OCI-LY3 (cell line): ENCODE measurements around the gene TNRC6C.

Experiments
- H2AFZ ChIP-seq: fragments of 200-600, 300-600 bp; shearing (Covaris generic); 2 replicates; pipeline ENCODE4 v1.6.0; 2014; ENCODE audit warnings: antibody characterized with exemption, low read depth, low read length
- H3K27ac ChIP-seq: fragments of 200-600, 300-600 bp; sonication (generic); 2 replicates; pipeline ENCODE4 v1.5.1; 2014; ENCODE audit warnings: mild to moderate bottlenecking, low read length, moderate library complexity, mixed read lengths
- H3K27me3 ChIP-seq: fragments of 200-600, 300-600 bp; sonication (generic); 2 replicates; pipeline ENCODE4 v1.6.1; 2014; ENCODE audit warnings: low read depth, low read length, mixed read lengths
- H3K36me3 ChIP-seq: fragments of 200-600, 300-600 bp; sonication (generic); replicated peaks from 2 replicates; pipeline ENCODE3; 2014; ENCODE audit warnings: low read depth, low read length, mixed read lengths
- H3K4me1 ChIP-seq: fragments of 300-600, 200-600 bp; sonication (generic); 2 replicates; pipeline ENCODE4 v1.6.1; 2014; ENCODE audit warnings: low read length, mixed read lengths
- H3K4me2 ChIP-seq: fragments of 200-600, 300-600 bp; sonication (generic); 2 replicates; pipeline ENCODE4 v1.6.1; 2014; ENCODE audit warnings: low read length, mixed read lengths
- H3K4me3 ChIP-seq: fragments of 300-600, 200-600 bp; sonication (generic); 2 replicates; pipeline ENCODE4 v1.5.1; 2014; ENCODE audit warnings: antibody characterized with exemption, mild to moderate bottlenecking, low read length, moderate library complexity
- H3K79me2 ChIP-seq: fragments of 300-600, 200-600 bp; shearing (Covaris generic); 2 replicates; pipeline ENCODE4 v1.6.1; 2014; ENCODE audit warnings: mild to moderate bottlenecking, low read length, mixed read lengths
- H3K9ac ChIP-seq: fragments of 300-600, 200-600 bp; shearing (Covaris generic); 2 replicates; pipeline ENCODE4 v1.6.0; 2014; ENCODE audit warnings: mild to moderate bottlenecking, low read length, moderate library complexity
- H3K9me3 ChIP-seq: fragments of 200-600, 300-600 bp; shearing (Covaris generic); 2 replicates; pipeline ENCODE4 v1.6.1; 2014; ENCODE audit warnings: low read length, mixed read lengths; ENCODE audit not compliant: insufficient read depth
- H4K20me1 ChIP-seq: fragments of 200-600, 300-600 bp; sonication (generic); 2 replicates; pipeline ENCODE4 v1.6.1; 2016; ENCODE audit warnings: low read length, mixed read lengths; ENCODE audit not compliant: insufficient read depth
- EZH2phosphoT487 ChIP-seq: fragments of 200-600 bp; shearing (Covaris generic); IDR thresholded peaks from 2 replicates; pipeline ENCODE4 v1.6.1; 2018; ENCODE audit warnings: antibody characterized with exemption, mixed run types, low read depth
- TF ChIP-seq, protein P1 (sequence below): fragments of 200-600, 300-600 bp; sonication (generic); IDR thresholded peaks from 2 replicates; pipeline ENCODE4 v1.5.1; 2014; ENCODE audit warnings: antibody characterized with exemption, low read length, low read depth

Gene TNRC6C

DNA sequence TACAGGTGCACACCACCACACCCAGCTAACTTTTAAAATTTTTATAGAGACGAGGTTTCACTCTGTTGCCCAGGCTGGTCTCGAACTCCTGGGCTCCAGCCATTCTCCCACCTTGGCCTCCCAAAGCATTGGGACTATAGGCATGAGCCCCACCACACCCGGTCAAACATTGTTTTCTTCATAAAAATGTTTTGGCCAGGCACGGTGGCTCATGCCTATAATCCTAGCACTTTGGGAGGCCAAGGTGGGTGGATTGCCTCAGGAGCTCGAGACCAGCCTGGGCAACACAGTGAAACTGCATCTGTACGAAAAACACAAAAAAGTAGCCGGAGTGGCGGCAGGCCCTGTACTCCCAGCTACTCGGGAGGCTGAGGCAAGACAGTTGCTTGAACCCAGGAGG is 157.9 kb downstream of the TNRC6C start:
- Histone ChIP-seq H4K20me1 (peaks cover 13% of the 10 kb centered on the region; the same call in 1 of the 2 replicates), H3K27me3 (no peaks in the 10 kb centered on the region), H3K36me3 (peaks cover 58% of the 10 kb centered on the region), H3K79me2 (no peaks in the 10 kb centered on the region), H3K4me3 (no peak overlapping the region), H3K4me2 (no peak overlapping the region), H3K27ac (no peak overlapping the region), H3K4me1 (peaks cover 21% of the 10 kb centered on the region), H3K9ac (no peak overlapping the region), H2AFZ (no peak overlapping the region), H3K9me3 (no peaks in the 10 kb centered on the region)
- TF ChIP-seq EZH2phosphoT487 = no peak
- TF ChIP-seq, protein P1, sequence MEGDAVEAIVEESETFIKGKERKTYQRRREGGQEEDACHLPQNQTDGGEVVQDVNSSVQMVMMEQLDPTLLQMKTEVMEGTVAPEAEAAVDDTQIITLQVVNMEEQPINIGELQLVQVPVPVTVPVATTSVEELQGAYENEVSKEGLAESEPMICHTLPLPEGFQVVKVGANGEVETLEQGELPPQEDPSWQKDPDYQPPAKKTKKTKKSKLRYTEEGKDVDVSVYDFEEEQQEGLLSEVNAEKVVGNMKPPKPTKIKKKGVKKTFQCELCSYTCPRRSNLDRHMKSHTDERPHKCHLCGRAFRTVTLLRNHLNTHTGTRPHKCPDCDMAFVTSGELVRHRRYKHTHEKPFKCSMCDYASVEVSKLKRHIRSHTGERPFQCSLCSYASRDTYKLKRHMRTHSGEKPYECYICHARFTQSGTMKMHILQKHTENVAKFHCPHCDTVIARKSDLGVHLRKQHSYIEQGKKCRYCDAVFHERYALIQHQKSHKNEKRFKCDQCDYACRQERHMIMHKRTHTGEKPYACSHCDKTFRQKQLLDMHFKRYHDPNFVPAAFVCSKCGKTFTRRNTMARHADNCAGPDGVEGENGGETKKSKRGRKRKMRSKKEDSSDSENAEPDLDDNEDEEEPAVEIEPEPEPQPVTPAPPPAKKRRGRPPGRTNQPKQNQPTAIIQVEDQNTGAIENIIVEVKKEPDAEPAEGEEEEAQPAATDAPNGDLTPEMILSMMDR = no peak

DNA sequence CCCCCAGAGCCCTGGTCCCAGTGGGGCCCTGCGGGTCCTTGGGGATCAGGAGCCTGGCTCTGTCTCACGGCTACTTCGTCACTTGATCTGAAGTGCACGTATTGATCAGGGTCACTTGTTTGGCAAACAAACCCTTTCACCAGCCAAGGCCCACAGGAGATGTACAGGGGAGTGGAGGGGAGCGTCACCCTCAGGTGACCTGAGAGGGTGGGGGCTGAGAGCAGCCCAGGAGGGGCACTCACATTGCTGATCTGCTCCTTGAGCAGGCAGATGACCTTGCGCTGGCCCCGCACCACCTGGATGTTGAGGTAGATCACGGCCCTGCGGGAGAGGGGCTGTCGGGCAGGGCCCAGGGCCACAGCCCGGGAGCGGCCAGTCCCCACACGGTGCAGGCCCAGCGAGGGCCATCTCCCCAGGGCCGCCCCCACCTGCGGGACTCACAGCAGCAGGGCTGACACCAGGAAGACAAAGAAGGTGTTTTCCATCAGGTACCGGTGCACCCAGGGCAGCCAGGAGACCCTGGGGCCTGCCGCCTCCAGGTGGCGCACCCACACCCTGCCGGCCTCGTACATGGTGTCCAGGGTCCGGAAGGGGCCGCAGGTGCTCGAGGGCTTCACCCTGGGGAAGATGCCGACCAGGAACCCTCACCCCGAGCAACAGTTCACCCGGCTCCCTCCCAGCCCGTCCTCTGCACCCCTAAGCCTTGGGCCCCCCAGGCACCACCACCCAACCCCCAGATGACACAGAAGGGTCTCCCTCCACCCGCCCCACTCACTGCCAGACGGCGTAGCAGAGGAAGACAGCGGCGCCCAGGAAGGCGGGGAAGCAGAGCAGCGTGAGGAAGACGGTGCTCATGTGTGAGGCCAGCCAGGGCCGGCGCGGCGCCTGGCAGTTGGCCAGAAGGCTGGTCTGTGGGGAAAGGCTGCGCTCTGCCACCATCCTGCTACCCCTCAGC is 158.8 kb downstream of the TNRC6C start:
- Histone ChIP-seq H3K4me2 (no peak overlapping the region), H3K4me3 (no peak overlapping the region), H4K20me1 (peaks cover 16% of the 10 kb centered on the region; the same call in 1 of the 2 replicates), H3K36me3 (peaks cover 60% of the 10 kb centered on the region), H3K79me2 (no peaks in the 10 kb centered on the region), H3K9ac (no peak overlapping the region), H2AFZ (no peak overlapping the region), H3K27me3 (no peaks in the 10 kb centered on the region), H3K27ac (no peak overlapping the region), H3K9me3 (no peaks in the 10 kb centered on the region), H3K4me1 (peaks cover 29% of the 10 kb centered on the region)
- TF ChIP-seq, protein P1 = peak; percentile 44
- TF ChIP-seq EZH2phosphoT487 = no peak

DNA sequence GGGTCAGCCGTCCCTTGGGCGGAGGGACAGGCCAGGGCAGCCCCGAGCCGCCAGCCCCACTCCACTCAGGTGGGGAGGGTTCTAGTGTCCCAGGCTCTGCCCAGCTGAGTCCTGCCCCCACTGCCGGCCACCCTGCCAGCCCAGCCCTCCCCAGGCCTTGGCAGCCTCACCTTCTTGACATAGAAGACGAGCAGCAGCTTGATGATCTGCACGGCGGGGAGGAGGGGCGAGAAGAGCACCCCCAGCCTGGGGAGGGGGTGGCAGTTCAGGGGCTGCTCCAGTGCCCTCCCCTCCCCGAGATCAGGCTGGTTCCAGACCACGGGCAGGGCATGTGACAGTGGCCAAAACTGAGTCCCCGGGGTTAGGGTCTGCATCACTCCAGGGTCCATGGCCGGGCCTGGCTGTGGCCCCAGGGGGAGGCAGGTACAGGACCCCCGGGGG is 160.3 kb downstream of the TNRC6C start:
- Histone ChIP-seq H3K4me2 (no peak overlapping the region), H3K9me3 (no peaks in the 10 kb centered on the region), H3K4me1 (peaks cover 21% of the 10 kb centered on the region), H3K27ac (no peak overlapping the region), H3K27me3 (no peaks in the 10 kb centered on the region), H3K4me3 (no peak overlapping the region), H3K79me2 (peaks cover 4% of the 10 kb centered on the region; the same call in 1 of the 2 replicates), H4K20me1 (peaks cover 18% of the 10 kb centered on the region), H3K36me3 (peaks cover 61% of the 10 kb centered on the region), H2AFZ (no peak overlapping the region), H3K9ac (no peak overlapping the region)
- TF ChIP-seq, protein P1 = no peak
- no peak for TF ChIP-seq EZH2phosphoT487

DNA sequence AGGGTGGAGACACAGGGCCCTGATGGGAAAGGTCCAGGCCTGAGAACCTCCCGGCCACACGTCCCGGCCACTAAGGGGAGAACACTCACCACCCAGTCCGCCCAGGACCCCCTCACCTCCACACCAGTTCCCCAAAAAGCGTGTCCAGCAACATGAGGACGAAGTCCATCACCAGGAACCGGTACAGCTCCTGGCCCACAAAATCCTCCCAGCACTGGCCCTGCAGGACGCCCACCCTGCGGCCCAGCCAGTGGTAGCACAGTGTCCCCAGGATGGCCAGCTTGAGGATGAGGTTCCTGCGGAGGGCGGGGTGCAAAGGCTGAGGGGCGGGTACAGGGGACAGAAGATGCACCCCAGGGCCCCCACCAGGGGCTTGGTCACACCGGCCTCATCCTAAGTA is 162.0 kb downstream of the TNRC6C start:
- Histone ChIP-seq H3K9ac (no peak overlapping the region), H3K4me2 (no peak overlapping the region), H3K36me3 (peaks cover 58% of the 10 kb centered on the region), H4K20me1 (peaks cover 15% of the 10 kb centered on the region), H3K27ac (no peak overlapping the region), H3K27me3 (no peaks in the 10 kb centered on the region), H3K4me3 (no peak overlapping the region), H3K4me1 (peaks cover 30% of the 10 kb centered on the region), H3K79me2 (peaks cover 4% of the 10 kb centered on the region; the same call in 1 of the 2 replicates), H3K9me3 (no peaks in the 10 kb centered on the region), H2AFZ (no peak overlapping the region)
- TF ChIP-seq, protein P1 = no peak
- no peak for TF ChIP-seq EZH2phosphoT487
